Activated CD4-positive, alpha-beta memory T cell treated with anti-CD3 and anti-CD28 coated beads for 36 hours (primary cell): ENCODE results near the gene PEX11A. TPM values are rescaled to one million over a fixed set of nuclear protein-coding genes. Genes with fewer than 3 reads are reported as not detected.

Experiments
- CTCF ChIA-PET: fragments of 350-600 bp; sonication (Branson Sonifier 250); formaldehyde crosslinking; loops from one replicate; lab custom pipeline; 2021; ENCODE audit warnings: antibody characterized with exemption, inconsistent platforms; lab: Charles Lee
- POLR2A ChIA-PET: fragments of 350-600 bp; sonication (Branson Sonifier 250); formaldehyde crosslinking; loops from one replicate; lab custom pipeline; 2021; ENCODE audit warnings: antibody characterized with exemption; lab: Charles Lee
- DNase-seq: peaks from one replicate; pipeline ENCODE4 v3.0.0-alpha.2; 2020
- H3K27ac Mint-ChIP-seq: one replicate; pipeline ENCODE4 v1.8.0; 2021; ENCODE audit warnings: mixed read lengths
- H3K27me3 Mint-ChIP-seq: one replicate; pipeline ENCODE4 v1.8.0; 2021; ENCODE audit warnings: mixed read lengths
- H3K36me3 Mint-ChIP-seq: one replicate; pipeline ENCODE4 v1.8.0; 2021; ENCODE audit warnings: mixed read lengths
- H3K4me1 Mint-ChIP-seq: one replicate; pipeline ENCODE4 v1.8.0; 2021; ENCODE audit warnings: low read depth, mixed read lengths
- H3K4me3 Mint-ChIP-seq: one replicate; pipeline ENCODE4 v1.8.0; 2021; ENCODE audit warnings: mild to moderate bottlenecking, mixed read lengths
- H3K9me3 Mint-ChIP-seq: one replicate; pipeline ENCODE4 v1.8.0; 2021; ENCODE audit warnings: mixed read lengths
- intact Hi-C: fragments of 100-400 bp; cut with micrococcal nuclease; formaldehyde crosslinking; loops from one replicate; pipeline ENCODE4 v1.15.1; 2023
- total RNA-seq, 2 experiments: library from RNA; stranded (reverse); gene quantifications; one replicate each; pipeline ENCODE4 v1.2.3, GENCODE V29; 2021

Gene PEX11A
- total RNA-seq, 2 experiments from 2014 or later: 2.9 to 3.1 TPM

- ChIA-PET CTCF (no interaction called here), POLR2A (no interaction called here)
- peaks cover 13% of the 10 kb centered on the region for H3K36me3 Mint-ChIP-seq
These were observed 57.8 kb downstream of the PEX11A start for GRCh38 chr15:89632563-89633430.

DNA sequence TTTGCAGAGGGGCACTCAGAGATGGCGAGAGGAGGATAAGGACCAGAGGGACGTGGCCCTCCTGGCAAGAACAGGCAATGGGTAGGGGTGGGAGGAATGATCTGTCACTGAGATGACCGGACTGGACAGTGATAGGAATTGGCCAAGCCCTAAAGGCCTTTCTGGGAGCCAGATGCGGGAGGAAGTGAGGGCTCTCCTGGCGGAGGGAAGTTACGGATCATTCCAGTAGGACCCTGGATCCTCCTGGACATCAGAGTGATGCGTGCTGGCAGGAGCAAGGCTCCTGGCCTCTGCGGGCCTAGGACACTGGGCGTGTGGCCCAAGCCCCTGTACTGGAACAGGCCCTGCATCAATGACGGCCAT is 58.7 kb downstream of the PEX11A start:
- H3K9me3 Mint-ChIP-seq: no peaks in the 10 kb centered on the region
- ChIA-PET POLR2A (no interaction called here), CTCF (no interaction called here)
- no peaks in the 10 kb centered on the region for H3K4me1 Mint-ChIP-seq
- H3K36me3 Mint-ChIP-seq: peaks cover 14% of the 10 kb centered on the region
- no peaks in the 10 kb centered on the region for H3K27me3 Mint-ChIP-seq
- DNase-seq: no peak
- no peak overlapping the region for H3K4me3 Mint-ChIP-seq
- intact Hi-C loops: no loop called here
- H3K27ac Mint-ChIP-seq: no peak overlapping the region

More at GRCh38 chr15:89632563-89633430, 57.8 kb downstream of the PEX11A start:
- Mint-ChIP-seq H3K4me3 (no peak overlapping the region), H3K27ac (no peak overlapping the region), H3K27me3 (no peaks in the 10 kb centered on the region), H3K9me3 (no peaks in the 10 kb centered on the region), H3K4me1 (no peaks in the 10 kb centered on the region)
- no peak for DNase-seq
- intact Hi-C loops: no loop called here

Other genes with a start within 250 kb of the PEX11A start
- gene RHCG, start 194.2 kb downstream of the PEX11A start, total RNA-seq: not detected
- 10 to 100 TPM; 16.8 to 18.0 TPM for gene TICRR, start 115.3 kb downstream of the PEX11A start, total RNA-seq
- gene KIF7, start 35.3 kb downstream of the PEX11A start, total RNA-seq: under 1 TPM; 0.92 to 0.95 TPM
- under 1 TPM; 0.17 to 0.31 TPM for gene PLIN1, start 11.4 kb downstream of the PEX11A start, total RNA-seq
- gene WDR93, start 57 bp upstream of the PEX11A start, total RNA-seq: not detected
- gene MESP1, start 60.5 kb upstream of the PEX11A start, total RNA-seq: 1 to 10 TPM; 4.6 to 6.7 TPM
- gene MESP2, start 85.6 kb upstream of the PEX11A start, total RNA-seq: not detected
- gene ANPEP, start 124.1 kb upstream of the PEX11A start, total RNA-seq: under 1 TPM; 0.12 to 0.14 TPM
- gene AP3S2, start 203.2 kb upstream of the PEX11A start, total RNA-seq: 10 to 100 TPM; 17.2 to 23.5 TPM
- gene ARPIN, start 222.2 kb upstream of the PEX11A start, total RNA-seq: under 1 TPM in 1 of 2 experiments, not detected in 1; 0.05 TPM